ENCODE results near the gene CCDC61.

CCDC61 gene

DNA sequence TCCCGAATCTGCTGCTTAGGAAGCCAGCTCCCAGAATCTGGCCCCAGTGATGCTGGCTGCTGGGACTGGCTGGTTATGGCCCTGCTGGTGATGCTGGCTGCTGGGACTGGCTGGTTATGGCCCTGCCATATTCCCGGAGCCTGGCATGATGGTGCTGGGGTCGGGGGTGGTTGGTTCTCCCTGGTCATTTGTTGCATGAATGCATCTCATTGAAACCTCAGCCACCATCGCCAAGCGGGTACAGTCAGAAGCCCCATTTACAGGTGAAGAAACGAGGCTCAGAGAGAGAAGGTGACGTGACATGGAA is 25.5 kb downstream of the CCDC61 start:
- DNase-seq (ENCODE audit: low read depth in 2 of 2): no peak
- TF ChIP-seq CTCF (IDR thresholded peaks at IDR 0.05; ENCODE audit: low read depth, low read length): no peak
- H3K4me3 ChIP-seq (replicated peaks in 1 of 2; ENCODE audit: low read depth in 2 of 2, low read length in 2 of 2): no peak overlapping the region

GRCh38 chr19:46021531-46022041 is 26.3 kb downstream of the CCDC61 start:
- TF ChIP-seq CTCF (IDR thresholded peaks at IDR 0.05; ENCODE audit: low read depth, low read length): peak; percentile 1
- DNase-seq (ENCODE audit: low read depth in 2 of 2): no peak

DNA sequence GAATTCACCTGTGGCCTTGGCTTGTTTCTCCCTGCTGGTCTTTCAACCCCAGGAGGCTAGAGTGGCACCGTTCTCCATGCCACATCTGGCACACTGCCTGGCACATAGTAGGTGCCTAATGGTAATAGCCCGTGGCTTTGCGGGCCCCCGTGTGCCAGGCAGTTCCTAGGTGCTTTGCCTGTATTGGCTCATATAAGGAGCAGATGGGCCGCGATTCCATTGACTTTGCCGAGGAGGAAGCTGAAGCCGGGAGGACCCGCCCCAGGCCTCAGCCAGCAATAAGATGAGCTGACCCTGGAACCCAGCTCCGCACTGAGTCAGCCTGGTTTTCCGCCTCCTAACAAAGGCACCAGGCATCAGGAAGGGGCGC is 26.8 kb downstream of the CCDC61 start:
- H3K4me3 ChIP-seq (replicated peaks in 1 of 2; ENCODE audit: low read depth in 2 of 2, low read length in 2 of 2): no peak overlapping the region
- TF ChIP-seq CTCF (IDR thresholded peaks at IDR 0.05; ENCODE audit: low read depth, low read length): no peak
- DNase-seq (ENCODE audit: low read depth in 2 of 2): no peak

More at GRCh38 chr19:46021531-46022041, 26.3 kb downstream of the CCDC61 start:
- no peak overlapping the region for H3K4me3 ChIP-seq (replicated peaks in 1 of 2; ENCODE audit: low read depth in 2 of 2, low read length in 2 of 2)

- H3K4me3 ChIP-seq (replicated peaks in 1 of 2; ENCODE audit: low read depth in 2 of 2, low read length in 2 of 2): no peak within 1 kb of the TSS
- DNase-seq (ENCODE audit: low read depth in 2 of 2): no peak
- TF ChIP-seq CTCF (IDR thresholded peaks at IDR 0.05; ENCODE audit: low read depth, low read length): no peak
Observed at GRCh38 chr19:46022431-46023310, 27.4 kb downstream of the CCDC61 start, which contains the start of gene PGLYRP1. Gene PGLYRP1 (minus strand): TSS chr19:46023053. CDS start chr19:46023021, 32 bp downstream.

- no peak for TF ChIP-seq CTCF (IDR thresholded peaks at IDR 0.05; ENCODE audit: low read depth, low read length)
- no peak for DNase-seq (ENCODE audit: low read depth in 2 of 2)
- H3K4me3 ChIP-seq (replicated peaks in 1 of 2; ENCODE audit: low read depth in 2 of 2, low read length in 2 of 2): no peak overlapping the region
Observed at GRCh38 chr19:46023311-46023779, 28.1 kb downstream of the CCDC61 start.

- H3K4me3 ChIP-seq (replicated peaks in 1 of 2; ENCODE audit: low read depth in 2 of 2, low read length in 2 of 2): no peak overlapping the region
- DNase-seq (ENCODE audit: low read depth in 2 of 2): no peak
- no peak for TF ChIP-seq CTCF (IDR thresholded peaks at IDR 0.05; ENCODE audit: low read depth, low read length)
Observed at GRCh38 chr19:46025835-46026234, 30.6 kb downstream of the CCDC61 start.
